Dermis blood vessel endothelial cell (primary cell): ENCODE data around the gene PCDHGA1. TPM values are rescaled to one million over a fixed set of nuclear protein-coding genes. Genes with fewer than 3 reads are reported as not detected.

Source experiments
- DNase-seq: peaks from one replicate; pipeline ENCODE4 v3.0.0; 2010
- total RNA-seq: library from RNA; depleted of rRNA; stranded (reverse); fragments of >200 nt; gene quantifications from 2 replicates; pipeline ENCODE4 v1.2.3, GENCODE V29; 2014

PCDHGA1 gene
- total RNA-seq, 1 donor from 2014 or later, result 0.34 TPM

DNA sequence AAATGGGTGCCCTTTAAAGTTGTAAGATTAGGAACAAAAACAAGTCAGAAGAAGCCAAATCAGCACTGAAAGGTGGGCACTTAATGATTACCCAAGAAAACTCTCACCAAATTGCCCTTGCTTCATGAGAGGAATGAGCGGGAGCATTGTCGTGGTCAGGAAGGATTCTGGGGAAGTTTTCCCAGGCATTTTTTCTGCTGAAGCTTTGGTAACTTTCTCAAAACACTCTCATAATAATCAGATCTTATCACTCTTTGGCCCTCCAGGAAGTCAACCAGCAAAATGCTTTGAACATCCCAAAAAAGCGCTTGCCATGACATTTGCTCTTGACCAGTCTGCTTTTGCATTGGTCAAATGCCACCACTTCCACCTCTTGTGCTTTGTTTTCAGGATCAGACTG, 135.0 kb downstream of the PCDHGA1 start:
- DNase-seq, result no peak

GRCh38 chr5:141475625-141476131, 145.4 kb downstream of the PCDHGA1 start, which contains the start of gene PCDHGC3:
Gene PCDHGC3 (plus strand): TSS chr5:141475966. CDS start chr5:141476117, 151 bp downstream.
- DNase-seq, result peak; percentile 96

DNA sequence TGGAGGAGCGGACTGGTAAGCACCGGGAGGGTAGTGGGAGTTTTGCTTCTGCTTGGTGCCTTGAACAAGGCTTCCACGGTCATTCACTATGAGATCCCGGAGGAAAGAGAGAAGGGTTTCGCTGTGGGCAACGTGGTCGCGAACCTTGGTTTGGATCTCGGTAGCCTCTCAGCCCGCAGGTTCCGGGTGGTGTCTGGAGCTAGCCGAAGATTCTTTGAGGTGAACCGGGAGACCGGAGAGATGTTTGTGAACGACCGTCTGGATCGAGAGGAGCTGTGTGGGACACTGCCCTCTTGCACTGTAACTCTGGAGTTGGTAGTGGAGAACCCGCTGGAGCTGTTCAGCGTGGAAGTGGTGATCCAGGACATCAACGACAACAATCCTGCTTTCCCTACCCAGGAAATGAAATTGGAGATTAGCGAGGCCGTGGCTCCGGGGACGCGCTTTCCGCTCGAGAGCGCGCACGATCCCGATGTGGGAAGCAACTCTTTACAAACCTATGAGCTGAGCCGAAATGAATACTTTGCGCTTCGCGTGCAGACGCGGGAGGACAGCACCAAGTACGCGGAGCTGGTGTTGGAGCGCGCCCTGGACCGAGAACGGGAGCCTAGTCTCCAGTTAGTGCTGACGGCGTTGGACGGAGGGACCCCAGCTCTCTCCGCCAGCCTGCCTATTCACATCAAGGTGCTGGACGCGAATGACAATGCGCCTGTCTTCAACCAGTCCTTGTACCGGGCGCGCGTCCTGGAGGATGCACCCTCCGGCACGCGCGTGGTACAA, 146.0 kb downstream of the PCDHGA1 start:
- DNase-seq, result peak; percentile 73

DNA sequence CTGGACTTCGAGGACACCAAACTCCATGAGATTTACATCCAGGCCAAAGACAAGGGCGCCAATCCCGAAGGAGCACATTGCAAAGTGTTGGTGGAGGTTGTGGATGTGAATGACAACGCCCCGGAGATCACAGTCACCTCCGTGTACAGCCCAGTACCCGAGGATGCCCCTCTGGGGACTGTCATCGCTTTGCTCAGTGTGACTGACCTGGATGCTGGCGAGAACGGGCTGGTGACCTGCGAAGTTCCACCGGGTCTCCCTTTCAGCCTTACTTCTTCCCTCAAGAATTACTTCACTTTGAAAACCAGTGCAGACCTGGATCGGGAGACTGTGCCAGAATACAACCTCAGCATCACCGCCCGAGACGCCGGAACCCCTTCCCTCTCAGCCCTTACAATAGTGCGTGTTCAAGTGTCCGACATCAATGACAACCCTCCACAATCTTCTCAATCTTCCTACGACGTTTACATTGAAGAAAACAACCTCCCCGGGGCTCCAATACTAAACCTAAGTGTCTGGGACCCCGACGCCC, 146.8 kb downstream of the PCDHGA1 start:
- no peak for DNase-seq

GRCh38 chr5:141477815-141478214, 147.5 kb downstream of the PCDHGA1 start:
- DNase-seq, result no peak

GRCh38 chr5:141478321-141478945, 148.1 kb downstream of the PCDHGA1 start:
- no peak for DNase-seq

DNA sequence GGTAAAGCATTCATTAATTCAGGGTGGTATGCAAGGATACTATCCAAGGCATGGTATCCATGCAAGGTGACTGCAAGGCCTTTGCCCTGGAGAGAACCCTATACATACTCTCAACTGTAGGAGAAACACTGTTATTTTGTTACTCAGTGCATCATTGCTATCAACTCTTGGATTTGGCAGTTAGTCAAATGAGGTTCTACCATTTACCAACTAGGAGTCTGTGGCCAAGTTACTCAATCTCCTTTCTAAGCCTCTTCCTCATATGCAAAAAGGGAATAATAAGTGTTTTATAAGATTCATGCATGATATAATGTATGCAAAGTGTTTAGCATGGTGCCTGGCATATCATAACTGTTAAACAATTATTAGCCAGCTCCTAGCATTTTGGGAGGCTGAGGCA, 149.5 kb downstream of the PCDHGA1 start:
- no peak for DNase-seq

- DNase-seq, result no peak
Measured at GRCh38 chr5:141483902-141484301, 153.6 kb downstream of the PCDHGA1 start.

DNA sequence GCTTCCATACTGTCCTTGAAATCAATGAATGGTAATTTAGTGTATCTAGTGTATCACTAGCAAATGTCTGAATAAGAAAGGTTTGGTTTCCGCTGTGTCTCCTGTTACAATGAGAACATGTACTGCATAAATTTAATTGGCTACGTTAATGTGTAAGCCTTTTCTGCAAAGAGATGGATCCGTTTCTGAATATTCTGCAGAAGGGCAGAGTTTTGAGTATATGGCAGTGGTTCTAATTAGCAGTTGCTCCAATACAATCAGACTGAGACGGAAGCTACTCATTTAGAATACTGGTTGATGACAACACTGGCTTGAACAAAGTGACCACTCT, 154.0 kb downstream of the PCDHGA1 start:
- no peak for DNase-seq

DNA sequence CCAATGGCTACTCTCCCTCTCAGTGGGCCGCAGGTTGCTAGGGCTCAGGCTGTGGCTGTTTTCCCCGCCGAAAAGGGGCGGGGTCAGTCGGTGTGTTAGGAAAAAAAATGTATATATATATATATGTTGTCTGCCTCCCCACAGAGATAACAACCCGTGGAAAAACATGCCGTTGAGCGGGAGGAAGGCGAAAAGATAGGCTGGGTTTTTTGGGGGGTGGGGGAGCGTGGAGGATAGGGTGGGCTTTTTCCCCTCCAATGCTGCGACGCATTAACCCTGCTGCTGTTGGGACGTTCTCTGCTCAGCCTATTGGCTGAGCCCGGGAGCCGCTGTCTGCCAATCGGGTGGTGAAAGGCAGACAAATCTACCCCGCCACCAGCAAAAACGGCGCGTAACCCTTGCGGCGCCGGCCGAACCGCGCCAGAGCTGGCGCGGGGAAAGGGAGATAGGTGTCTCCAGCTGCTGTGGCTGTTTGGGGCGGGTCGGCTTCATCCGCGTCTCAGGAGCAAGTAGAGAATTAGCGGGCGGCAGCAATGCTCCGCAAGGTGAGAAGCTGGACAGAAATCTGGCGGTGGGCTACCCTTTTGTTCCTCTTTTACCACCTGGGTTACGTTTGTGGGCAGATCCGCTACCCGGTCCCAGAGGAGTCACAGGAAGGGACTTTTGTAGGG, 154.5 kb downstream of the PCDHGA1 start, which contains the start of gene PCDHGC4:
TSS of gene PCDHGC4 (plus strand) at position 390 of the 671 bp plus-strand sequence. CDS start at position 534, 144 bp downstream.
- DNase-seq, result peak; percentile 56

DNA sequence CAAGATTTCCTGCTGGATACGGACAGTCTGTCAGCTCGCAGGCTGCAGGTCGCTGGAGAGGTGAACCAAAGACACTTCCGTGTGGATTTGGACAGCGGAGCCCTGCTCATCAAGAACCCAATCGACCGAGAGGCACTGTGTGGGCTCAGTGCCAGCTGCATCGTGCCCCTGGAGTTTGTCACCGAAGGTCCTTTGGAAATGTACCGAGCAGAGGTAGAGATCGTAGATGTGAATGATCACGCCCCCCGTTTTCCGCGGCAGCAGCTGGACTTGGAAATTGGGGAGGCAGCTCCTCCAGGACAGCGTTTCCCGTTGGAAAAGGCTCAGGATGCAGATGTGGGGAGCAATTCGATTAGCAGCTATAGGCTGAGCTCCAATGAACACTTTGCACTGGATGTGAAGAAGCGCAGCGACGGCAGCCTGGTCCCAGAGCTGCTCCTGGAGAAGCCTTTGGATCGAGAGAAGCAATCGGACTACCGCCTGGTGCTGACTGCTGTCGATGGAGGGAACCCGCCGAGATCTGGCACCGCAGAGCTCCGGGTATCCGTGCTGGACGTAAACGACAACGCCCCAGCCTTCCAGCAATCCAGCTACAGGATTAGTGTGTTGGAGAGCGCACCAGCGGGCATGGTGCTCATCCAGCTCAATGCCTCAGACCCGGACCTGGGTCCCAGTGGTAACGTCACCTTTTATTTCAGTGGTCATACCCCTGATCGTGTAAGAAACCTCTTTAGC, 155.2 kb downstream of the PCDHGA1 start:
- DNase-seq, result no peak

DNA sequence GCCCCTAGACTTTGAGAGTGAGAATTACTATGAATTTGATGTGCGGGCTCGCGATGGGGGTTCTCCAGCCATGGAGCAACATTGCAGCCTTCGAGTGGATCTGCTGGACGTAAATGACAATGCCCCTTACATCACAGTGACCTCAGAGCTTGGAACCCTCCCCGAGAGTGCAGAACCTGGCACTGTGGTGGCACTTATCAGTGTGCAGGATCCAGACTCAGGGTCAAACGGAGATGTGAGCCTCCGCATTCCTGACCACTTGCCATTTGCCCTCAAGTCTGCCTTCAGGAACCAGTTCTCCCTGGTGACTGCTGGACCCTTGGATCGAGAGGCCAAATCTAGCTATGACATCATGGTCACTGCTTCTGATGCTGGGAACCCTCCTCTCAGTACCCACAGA, 155.8 kb downstream of the PCDHGA1 start:
- DNase-seq, result no peak

GRCh38 chr5:141487131-141487530, 156.8 kb downstream of the PCDHGA1 start:
- DNase-seq, result no peak

DNA sequence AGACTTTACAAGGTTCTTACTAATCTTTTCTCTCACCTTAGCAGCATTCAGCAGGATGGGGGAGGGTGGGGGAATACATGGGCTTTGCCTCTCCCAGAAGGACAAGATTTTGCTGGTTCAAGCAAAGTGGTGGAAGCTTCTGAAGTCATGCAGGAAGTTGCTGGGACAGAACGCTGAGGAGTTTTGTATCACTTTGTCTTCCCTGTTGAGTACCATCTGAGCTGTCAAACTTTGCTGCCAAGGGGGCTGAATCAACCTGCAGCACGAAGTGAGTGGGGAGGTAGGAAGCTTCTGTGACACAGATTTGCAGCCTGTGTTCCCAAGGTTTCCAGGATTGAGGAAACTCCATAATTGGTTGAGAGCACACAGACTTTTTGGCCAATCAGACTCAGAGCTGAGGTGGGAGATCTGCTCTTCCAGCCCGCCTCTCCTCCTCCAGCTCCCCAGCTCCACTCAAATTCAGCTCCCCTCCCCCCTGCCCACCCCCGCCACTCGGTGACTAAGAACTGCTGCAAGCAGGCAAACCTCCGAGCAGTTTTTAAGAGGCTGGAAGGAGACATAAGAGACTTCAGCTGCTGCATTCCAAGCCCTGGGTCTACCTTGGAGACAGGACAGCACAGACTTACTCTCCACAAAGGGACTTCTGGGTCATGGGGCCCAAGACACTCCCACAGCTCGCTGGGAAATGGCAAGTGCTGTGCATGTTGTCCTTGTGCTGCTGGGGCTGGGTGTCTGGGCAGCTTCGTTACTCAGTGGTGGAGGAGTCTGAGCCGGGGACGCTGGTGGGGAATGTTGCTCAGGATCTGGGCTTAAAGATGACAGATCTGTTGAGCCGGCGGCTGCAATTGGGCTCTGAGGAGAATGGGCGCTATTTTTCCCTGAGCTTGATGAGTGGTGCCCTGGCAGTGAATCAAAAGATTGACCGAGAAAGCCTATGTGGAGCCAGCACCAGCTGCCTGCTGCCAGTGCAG, 158.6 kb downstream of the PCDHGA1 start, which contains the start of gene PCDHGC5:
TSS of gene PCDHGC5 (plus strand) at position 491 of the 971 bp plus-strand sequence. CDS start at position 651, 160 bp downstream.
- DNase-seq, result no peak

DNA sequence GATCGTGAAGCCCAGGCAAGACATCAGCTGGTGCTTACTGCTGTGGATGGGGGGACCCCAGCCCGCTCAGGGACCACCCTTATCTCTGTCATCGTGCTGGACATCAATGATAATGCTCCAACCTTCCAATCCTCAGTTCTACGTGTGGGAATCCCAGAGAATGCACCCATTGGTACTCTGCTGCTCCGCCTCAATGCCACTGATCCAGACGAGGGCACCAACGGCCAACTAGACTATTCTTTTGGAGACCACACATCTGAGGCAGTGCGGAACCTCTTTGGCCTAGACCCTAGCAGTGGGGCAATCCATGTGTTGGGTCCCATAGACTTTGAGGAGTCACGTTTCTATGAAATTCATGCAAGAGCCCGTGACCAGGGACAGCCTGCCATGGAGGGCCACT, 159.5 kb downstream of the PCDHGA1 start:
- DNase-seq, result no peak

DNA sequence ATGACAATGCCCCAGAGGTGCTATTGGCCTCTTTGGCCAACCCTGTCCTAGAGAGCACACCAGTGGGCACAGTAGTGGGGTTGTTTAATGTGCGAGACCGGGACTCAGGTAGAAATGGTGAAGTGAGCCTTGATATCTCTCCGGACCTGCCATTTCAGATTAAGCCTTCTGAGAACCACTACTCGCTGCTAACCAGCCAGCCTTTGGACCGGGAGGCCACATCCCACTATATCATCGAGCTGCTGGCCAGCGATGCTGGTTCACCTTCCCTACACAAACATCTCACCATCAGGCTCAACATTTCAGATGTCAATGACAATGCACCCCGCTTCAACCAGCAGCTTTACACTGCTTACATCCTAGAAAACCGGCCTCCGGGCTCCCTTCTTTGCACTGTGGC, 160.0 kb downstream of the PCDHGA1 start:
- no peak for DNase-seq

GRCh38 chr5:141490771-141491170, 160.5 kb downstream of the PCDHGA1 start:
- DNase-seq, result no peak

DNA sequence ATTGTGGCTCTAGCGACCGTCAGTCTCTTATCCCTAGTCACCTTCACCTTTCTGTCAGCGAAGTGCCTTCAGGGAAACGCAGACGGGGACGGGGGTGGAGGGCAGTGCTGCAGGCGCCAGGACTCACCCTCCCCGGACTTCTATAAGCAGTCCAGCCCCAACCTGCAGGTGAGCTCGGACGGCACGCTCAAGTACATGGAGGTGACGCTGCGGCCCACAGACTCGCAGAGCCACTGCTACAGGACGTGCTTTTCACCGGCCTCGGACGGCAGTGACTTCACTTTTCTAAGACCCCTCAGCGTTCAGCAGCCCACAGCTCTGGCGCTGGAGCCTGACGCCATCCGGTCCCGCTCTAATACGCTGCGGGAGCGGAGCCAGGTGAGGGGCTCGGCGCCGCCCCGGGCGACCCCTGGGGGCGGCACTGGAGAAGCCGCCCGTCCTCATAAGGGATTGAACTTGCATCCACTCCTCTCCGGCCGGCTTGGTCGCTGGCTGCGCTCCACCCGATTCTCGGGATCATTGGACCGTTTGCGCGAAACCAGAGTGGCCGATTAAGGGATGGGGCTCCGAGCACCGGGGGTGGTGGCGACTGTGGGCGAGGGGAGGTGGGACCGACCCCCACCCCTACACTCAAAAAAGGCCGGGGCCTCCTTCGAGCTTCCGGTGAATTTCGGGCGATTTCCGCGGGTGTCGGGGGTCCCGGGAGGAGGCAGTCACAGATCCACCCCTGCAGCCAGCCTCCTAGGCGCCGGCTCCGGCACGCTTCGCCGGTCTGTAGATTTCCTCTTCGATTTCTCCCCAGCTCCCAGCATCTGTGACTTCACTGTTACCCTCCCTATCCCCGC, 161.2 kb downstream of the PCDHGA1 start:
- no peak for DNase-seq

DNA sequence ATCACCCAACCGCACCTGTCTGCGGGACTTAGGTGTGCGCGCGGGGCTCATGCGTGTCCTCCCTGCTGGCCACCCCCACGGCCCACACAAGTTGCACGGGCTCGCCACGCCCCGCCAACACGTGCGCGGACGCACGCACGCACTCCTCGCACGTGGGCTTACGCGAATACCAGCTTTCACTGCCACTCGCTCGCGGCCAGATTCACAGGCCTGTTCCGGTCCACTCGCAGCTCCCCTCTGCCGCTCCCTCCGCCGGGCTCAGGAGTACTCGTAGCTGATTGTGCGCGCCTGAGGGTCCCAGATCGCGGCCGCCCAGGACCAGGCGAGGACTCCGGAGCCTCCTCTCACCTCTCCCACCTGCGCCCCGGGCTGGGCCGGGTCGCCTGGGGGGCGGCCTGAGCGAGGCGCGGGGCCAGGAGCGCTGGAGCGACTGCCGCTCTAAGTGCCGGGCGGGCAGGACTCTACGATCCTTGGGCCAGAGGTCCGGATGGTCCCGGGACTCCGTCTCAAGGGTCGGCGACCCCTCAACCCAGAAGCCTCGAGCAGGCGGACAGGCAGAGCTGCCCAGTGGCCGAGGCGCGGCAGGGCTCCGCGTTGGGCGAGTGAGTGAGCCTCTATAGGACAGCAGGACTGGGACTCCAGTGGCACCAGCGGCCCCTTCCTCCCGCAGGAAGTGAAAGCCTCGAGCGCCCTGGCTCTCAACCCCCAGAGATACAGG, 162.0 kb downstream of the PCDHGA1 start:
- DNase-seq, result no peak
